ENCODE data around the gene CDIP1. TPM values are rescaled to one million over a fixed set of nuclear protein-coding genes. Genes with fewer than 3 reads are reported as not detected.

CDIP1 gene
- total and polyA plus RNA-seq, 2 of the 8 experiments (the other 6 are each of a cell fraction or from before 2014, with no cell fraction given): 56.6 to 76.3 TPM

- TF ChIP-seq CHD7 (IDR thresholded peaks at IDR 0.05; ENCODE audit: insufficient replicate concordance, low read length) (no peak), EP300 (IDR thresholded peaks at IDR 0.05; ENCODE audit: borderline replicate concordance in 1 of 2, low read depth in 2 of 2, low read length in 2 of 2) (no peak), TEAD4 (IDR thresholded peaks at IDR 0.05; ENCODE audit: low read depth, low read length) (no peak), SP4 (IDR thresholded peaks at IDR 0.05; ENCODE audit: low read length) (no peak), HDAC6 (IDR thresholded peaks at IDR 0.05; ENCODE audit: low read depth, low read length) (no peak), CTBP2 (IDR thresholded peaks at IDR 0.05; ENCODE audit: borderline replicate concordance, insufficient read depth, insufficient read length, low read length) (no peak), FOSL1 (IDR thresholded peaks at IDR 0.05; ENCODE audit: insufficient read depth, low read depth, low read length) (no peak)
Measured at GRCh38 chr16:4514606-4515005, 24.0 kb downstream of the CDIP1 start (continued).

Data from H1 (cell line).